Pancreas (tissue), 10 donors: ENCODE results near the gene HINFP. TPM values are rescaled to one million over a fixed set of nuclear protein-coding genes. Genes with fewer than 3 reads are reported as not detected.
A peak's percentile ranks its signal among the peaks of the same experiment; 100 is the strongest.
"Not testable (repeated sequence)": the region's sequence is repeated elsewhere in the genome, so short reads cannot be mapped to it uniquely, and the experiment has no call there.

ENCODE experiments used
- ATAC-seq, 4 donors: fragments of 200-7000 bp; cut with Tn5 transposase; one replicate each; pipeline versions ENCODE4 v1.8.0 to v1.9.1; 2020; ENCODE audit warnings: mild to moderate bottlenecking in 4 of 4, moderate library complexity in 4 of 4
- DNase-seq, 6 donors: peaks; one replicate each; pipeline ENCODE4 v3.0.0-alpha.2; 2020
- FAIRE-seq: peaks from 2 replicates; lab custom pipeline; 2012; peaks lifted over from hg19 to GRCh38; lab: Jason Lieb, UNC
- H3K27ac ChIP-seq, 4 donors: fragments of 200-600 bp; sonication (generic); 1 replicate in 3 of 4; 2 replicates in 1 of 4; pipeline versions ENCODE4 v1.5.0 to v1.8.0; 2020
- H3K27me3 ChIP-seq, 4 donors: fragments of 200-600 bp; one replicate each; pipeline ENCODE4 v1.8.0; 2021
- H3K36me3 ChIP-seq, 3 donors: fragments of 200-600 bp; sonication (generic) in 1 of 3; one replicate each; pipeline versions ENCODE4 v1.5.0 to v1.8.0; 2020 to 2021
- H3K4me1 ChIP-seq, 3 donors: fragments of 200-600 bp; one replicate each; pipeline ENCODE4 v1.8.0; 2021
- H3K4me3 ChIP-seq, 4 donors: fragments of 200-600 bp; sonication (generic) in 2 of 4; one replicate each; pipeline versions ENCODE4 v1.5.0 to v1.8.0; 2020 to 2021
- H3K9me3 ChIP-seq, 4 donors: fragments of 200-600 bp; one replicate each; pipeline ENCODE4 v1.8.0; 2021
- CTCF ChIP-seq, 4 donors: fragments of 200-600 bp; sonication (generic) in 3 of 4; IDR thresholded peaks; one replicate each; pipeline versions ENCODE4 v1.5.0 to v1.8.0; 2021; ENCODE audit warnings: antibody characterized with exemption in 4 of 4
- WGBS, 2 donors: extraction: QIAGEN DNeasy Blood & Tissue Kit; methylation state at CpG; one replicate each; pipeline ENCODE4 v1.1.7; 2013; 5-methylcytosine and 5-hydroxymethylcytosine counted together
- intact Hi-C, 3 donors: fragments of 100-400 bp; cut with DNase I; formaldehyde crosslinking; loops; one replicate each; pipeline versions ENCODE4 v1.11.1 to v1.14.2; 2022
- polyA plus RNA-seq, 2 donors: library from polyadenylated mRNA; stranded (reverse); fragments of 200-250 nt; gene quantifications; one replicate each; pipeline ENCODE4 v1.2.3, GENCODE V29; 2013
- total RNA-seq, 6 donors: library from RNA; stranded (reverse); fragmentation: NEBNext Ultra II Directional in 4 of 6; extraction: Animal tissue kit (Norgen Biotek cat#: 25700) in 4 of 6; gene quantifications; one replicate each; pipeline versions ENCODE4 v1.2.1 to v1.2.4, GENCODE V29; 2021 to 2023
- donor health status: healthy with polysubstance abuse.
- donor health status: DM: no; HTN: no; CAD: no; lungs with moderate emphysema.
- donor health status: DM: no; HTN: no; CAD: no.
- donor health status: control.
- donor health status: control.
- donor health status: Bipolar disorder and iron deficiency.
- donor health status: DM: yes; HTN: yes; CAD: no.
- donor health status: DM: no; HTN: no; CAD: no.
- donor health status: DM: no; HTN: no; CAD: no.
- donor health status: DM: yes; HTN: yes; CAD: no.

HINFP gene
- total and polyA plus RNA-seq, 8 donors, result 8.6 to 21.3 (median 13.3) TPM

GRCh38 chr11:119179342-119179741 lies 58.0 kb downstream of the HINFP start:
- ATAC-seq (no peak), DNase-seq (no peak), FAIRE-seq (no peak)
- H3K27me3 ChIP-seq, result no peaks in the 10 kb centered on the region
- peaks cover 0 to 14% (median 10%) of the 10 kb centered on the region in 3 donors for H3K36me3 ChIP-seq
- no peak overlapping the region for H3K4me3 ChIP-seq
- 94% methylated on average over 6 of the region's 6 CpGs for WGBS, 2 donors
- intact Hi-C loops, result no loop called here
- no peak for TF ChIP-seq CTCF (IDR thresholded peaks at IDR 0.05)
- H3K9me3 ChIP-seq, result no peaks in the 10 kb centered on the region
- no peaks in the 10 kb centered on the region for H3K4me1 ChIP-seq
- no peak overlapping the region for H3K27ac ChIP-seq

DNA sequence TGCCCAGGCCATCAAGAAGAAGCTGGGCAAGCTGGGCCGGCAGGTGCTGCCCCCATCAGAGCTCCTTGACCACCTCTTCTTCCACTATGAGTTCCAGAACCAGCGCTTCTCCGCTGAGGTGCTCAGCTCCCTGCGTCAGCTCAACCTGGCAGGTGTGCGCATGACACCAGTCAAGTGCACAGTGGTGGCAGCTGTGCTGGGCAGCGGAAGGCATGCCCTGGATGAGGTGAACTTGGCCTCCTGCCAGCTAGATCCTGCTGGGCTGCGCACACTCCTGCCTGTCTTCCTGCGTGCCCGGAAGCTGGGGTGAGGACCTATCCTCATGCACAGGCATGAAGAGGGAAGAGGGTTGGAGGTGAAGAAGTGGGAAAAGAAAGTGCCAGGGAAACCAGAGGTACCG lies 58.6 kb downstream of the HINFP start:
- Histone ChIP-seq H3K9me3 (no peaks in the 10 kb centered on the region), H3K27ac (no peak overlapping the region), H3K4me3 (no peak overlapping the region), H3K36me3 (peaks cover 0 to 7% (median 3%) of the 10 kb centered on the region in 3 donors), H3K4me1 (no peaks in the 10 kb centered on the region), H3K27me3 (no peaks in the 10 kb centered on the region)
- peak in 2 of 6 donors; percentile 27 to 78 for DNase-seq
- peak in 3 of 4 donors; percentile 28 to 84 (median 76) for ATAC-seq
- FAIRE-seq, result no peak
- no peak for TF ChIP-seq CTCF (IDR thresholded peaks at IDR 0.05)
- intact Hi-C loops, result no loop called here
- WGBS, 2 donors, result 93% methylated on average over 10 of the region's 10 CpGs

DNA sequence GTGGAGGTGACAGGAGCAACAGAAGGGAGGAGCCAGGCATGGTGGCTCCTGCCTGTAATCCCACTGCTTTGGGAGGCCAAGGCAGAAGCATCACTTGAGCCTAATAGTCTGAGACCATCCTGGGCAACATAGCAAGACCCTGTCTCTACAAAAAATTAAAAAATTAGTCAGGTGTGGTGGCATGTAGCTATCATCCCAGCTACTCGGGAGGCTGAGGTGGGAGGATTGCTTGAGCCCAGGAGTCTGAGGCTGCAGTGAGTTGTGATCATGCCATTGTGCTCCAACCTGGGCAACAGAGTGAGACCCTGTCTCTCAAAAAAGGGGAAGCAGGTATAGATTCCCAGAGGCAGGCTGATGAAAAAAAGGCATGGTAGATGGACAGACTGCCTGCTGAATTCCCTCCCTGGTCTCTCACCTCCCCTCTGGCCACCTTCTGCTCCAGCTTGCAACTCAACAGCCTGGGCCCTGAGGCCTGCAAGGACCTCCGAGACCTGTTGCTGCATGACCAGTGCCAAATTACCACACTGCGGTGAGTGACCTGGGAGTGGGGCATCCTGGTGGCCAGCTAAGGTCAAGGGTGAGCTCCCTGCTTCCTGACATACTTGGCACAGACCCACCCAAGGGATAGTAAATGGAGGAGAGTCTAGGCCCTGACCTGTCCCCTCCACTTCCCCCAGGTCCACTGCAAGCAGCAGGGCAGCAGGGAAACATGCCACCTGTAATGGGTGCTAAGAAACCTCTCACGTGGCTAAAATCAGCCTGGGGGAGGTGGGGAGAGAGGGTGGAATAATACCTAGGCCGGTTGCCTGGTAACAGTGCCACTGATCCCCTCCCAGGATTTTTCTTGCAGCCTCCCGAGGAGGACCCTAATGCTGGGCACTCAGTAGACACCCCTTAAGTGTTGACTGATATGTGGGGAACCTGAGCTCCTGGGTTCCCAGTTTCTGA lies 59.6 kb downstream of the HINFP start:
- no peak overlapping the region for H3K4me3 ChIP-seq
- H3K9me3 ChIP-seq, result no peaks in the 10 kb centered on the region
- H3K27me3 ChIP-seq, result no peaks in the 10 kb centered on the region
- H3K36me3 ChIP-seq, result peaks cover 0 to 7% (median 3%) of the 10 kb centered on the region in 3 donors
- DNase-seq, result no peak
- no peak for TF ChIP-seq CTCF (IDR thresholded peaks at IDR 0.05)
- FAIRE-seq, result no peak
- H3K4me1 ChIP-seq, result no peaks in the 10 kb centered on the region
- 90 to 94% methylated on average over 6 of the region's 6 CpGs for WGBS, 2 donors
- H3K27ac ChIP-seq, result no peak overlapping the region
- no peak for ATAC-seq
- intact Hi-C loops, result no loop called here

- no peak for FAIRE-seq
Measured at GRCh38 chr11:119181677-119182412, 60.5 kb downstream of the HINFP start.

GRCh38 chr11:119184399-119184798 lies 63.0 kb downstream of the HINFP start:
- ATAC-seq, H3K9me3 ChIP-seq, H3K4me1 ChIP-seq, H3K36me3 ChIP-seq, intact Hi-C loops, H3K27ac ChIP-seq, H3K4me3 ChIP-seq, FAIRE-seq, H3K27me3 ChIP-seq: not testable (repeated sequence)
- peak in 1 of 6 donors; percentile 9 for DNase-seq
- 86 to 90% methylated on average over 9 of the region's 9 CpGs for WGBS, 2 donors

More at GRCh38 chr11:119181677-119182412, 60.5 kb downstream of the HINFP start:
- no peak overlapping the region for H3K27ac ChIP-seq
- H3K9me3 ChIP-seq, result no peaks in the 10 kb centered on the region
- no peak for TF ChIP-seq CTCF (IDR thresholded peaks at IDR 0.05)
- intact Hi-C loops, result no loop called here
- DNase-seq (peak in 1 of 6 donors; percentile 58), ATAC-seq (peak in 1 of 4 donors; percentile 25)
- H3K4me3 ChIP-seq, result no peak overlapping the region
- peaks cover 0 to 7% (median 3%) of the 10 kb centered on the region in 3 donors for H3K36me3 ChIP-seq
- no peaks in the 10 kb centered on the region for H3K27me3 ChIP-seq
- no peaks in the 10 kb centered on the region for H3K4me1 ChIP-seq
- WGBS, 2 donors, result 84 to 86% methylated on average over 15 to 17 of the region's 17 CpGs
